Measurements from ENCODE around the gene PTPN1. TPM values are rescaled to one million over a fixed set of nuclear protein-coding genes. Genes with fewer than 3 reads are reported as not detected.

The PTPN1 gene
- total RNA-seq, 1 donor from 2014 or later: 38.1 TPM

DNA sequence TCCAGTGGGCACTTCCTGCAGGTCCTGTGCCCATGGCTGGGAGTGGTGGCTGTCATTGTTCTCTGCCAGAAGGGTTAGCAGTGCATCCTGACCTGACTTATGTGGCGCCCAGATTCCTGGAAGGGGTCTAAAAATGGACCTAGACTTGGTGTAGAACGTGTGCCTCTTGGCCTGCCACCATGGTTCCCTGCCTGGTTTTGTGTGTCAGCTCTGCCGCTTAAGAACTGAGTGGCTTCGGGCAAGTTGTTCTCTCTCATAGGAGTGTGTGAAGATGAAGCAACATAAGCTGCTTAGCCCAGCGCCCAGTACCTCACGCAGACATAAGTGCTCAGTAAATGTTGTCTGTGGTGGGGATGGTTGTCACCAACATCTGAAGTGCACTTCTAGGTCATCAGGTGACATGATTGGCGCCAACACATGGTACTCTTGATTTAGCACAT lies 52.1 kb downstream of the PTPN1 start:
- H3K9me3 Mint-ChIP-seq: peaks cover 4% of the 10 kb centered on the region
- Histone ChIP-seq H3K4me2 (no peak overlapping the region), H3F3A (ENCODE audit: low read depth) (no peaks in the 10 kb centered on the region), H3K9ac (no peak overlapping the region), H3K79me2 (ENCODE audit: low read depth) (peaks cover 16% of the 10 kb centered on the region), H3K36me3 (no peaks in the 10 kb centered on the region), H3K27ac (no peak overlapping the region), H3K4me1 (no peaks in the 10 kb centered on the region), H3K9me3 (ENCODE audit: low read depth) (no peaks in the 10 kb centered on the region), H2AFZ (replicated peaks) (no peak overlapping the region), H4K20me1 (ENCODE audit: low read depth) (no peaks in the 10 kb centered on the region), H3K27me3 (no peaks in the 10 kb centered on the region), H3K4me3 (no peak overlapping the region)
- peak overlapping the region; percentile 6 for H3K27ac Mint-ChIP-seq
- H3K36me3 Mint-ChIP-seq: peaks cover 26% of the 10 kb centered on the region
- no peak for DNase-seq (ENCODE audit: low spot score)
- H3K4me3 Mint-ChIP-seq: no peak overlapping the region
- H3K27me3 Mint-ChIP-seq (ENCODE audit: insufficient read depth, low read depth): no peaks in the 10 kb centered on the region
- TF ChIP-seq, protein P1, sequence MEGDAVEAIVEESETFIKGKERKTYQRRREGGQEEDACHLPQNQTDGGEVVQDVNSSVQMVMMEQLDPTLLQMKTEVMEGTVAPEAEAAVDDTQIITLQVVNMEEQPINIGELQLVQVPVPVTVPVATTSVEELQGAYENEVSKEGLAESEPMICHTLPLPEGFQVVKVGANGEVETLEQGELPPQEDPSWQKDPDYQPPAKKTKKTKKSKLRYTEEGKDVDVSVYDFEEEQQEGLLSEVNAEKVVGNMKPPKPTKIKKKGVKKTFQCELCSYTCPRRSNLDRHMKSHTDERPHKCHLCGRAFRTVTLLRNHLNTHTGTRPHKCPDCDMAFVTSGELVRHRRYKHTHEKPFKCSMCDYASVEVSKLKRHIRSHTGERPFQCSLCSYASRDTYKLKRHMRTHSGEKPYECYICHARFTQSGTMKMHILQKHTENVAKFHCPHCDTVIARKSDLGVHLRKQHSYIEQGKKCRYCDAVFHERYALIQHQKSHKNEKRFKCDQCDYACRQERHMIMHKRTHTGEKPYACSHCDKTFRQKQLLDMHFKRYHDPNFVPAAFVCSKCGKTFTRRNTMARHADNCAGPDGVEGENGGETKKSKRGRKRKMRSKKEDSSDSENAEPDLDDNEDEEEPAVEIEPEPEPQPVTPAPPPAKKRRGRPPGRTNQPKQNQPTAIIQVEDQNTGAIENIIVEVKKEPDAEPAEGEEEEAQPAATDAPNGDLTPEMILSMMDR (IDR thresholded peaks at IDR 0.05): no peak
- TF ChIP-seq EZH2 (IDR thresholded peaks at IDR 0.05) (no peak), EZH2phosphoT487 (IDR thresholded peaks at IDR 0.05) (no peak)
- H3K4me1 Mint-ChIP-seq: peaks cover 27% of the 10 kb centered on the region

DNA sequence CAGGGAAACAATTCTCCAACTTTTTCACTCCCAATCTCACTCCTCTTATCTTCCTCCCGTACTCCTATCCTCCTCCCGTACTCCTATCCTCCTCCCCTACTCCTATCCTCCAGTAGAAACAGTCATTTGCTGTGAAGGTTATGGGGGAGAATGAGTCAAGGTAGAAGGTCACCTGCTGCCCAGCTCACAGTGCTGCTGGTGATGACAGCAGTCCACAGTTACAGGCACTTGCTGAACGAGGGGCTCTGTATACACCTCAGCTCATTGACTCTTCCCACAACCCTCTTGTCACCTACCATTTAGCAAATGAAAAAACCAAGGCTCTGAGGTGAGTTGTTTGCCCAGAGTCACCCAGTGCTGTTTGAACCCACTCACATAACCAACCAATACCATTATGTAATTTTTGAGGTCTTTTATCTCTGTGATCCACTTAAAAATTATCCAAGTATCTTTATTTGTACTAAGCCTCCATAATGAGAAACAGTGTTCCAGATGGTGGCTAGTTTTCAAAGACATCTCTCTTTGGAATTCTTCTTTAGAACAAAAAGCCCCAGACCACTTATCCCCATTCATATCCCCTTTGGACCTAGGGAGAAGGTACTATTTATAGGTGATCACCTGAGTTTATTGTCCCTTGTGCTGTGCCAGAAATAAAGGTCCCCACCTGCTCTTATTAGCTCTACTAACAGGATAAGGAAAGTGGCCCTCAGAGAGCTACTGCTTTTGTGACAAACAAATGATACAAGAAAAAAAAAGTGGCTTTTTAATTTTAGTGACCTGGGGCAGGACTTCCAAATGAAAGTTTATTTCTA lies 53.2 kb downstream of the PTPN1 start:
- no peak overlapping the region for H3K27ac ChIP-seq
- H2AFZ ChIP-seq (replicated peaks): no peak overlapping the region
- no peaks in the 10 kb centered on the region for H3K4me1 ChIP-seq
- H3K36me3 ChIP-seq: no peaks in the 10 kb centered on the region
- Mint-ChIP-seq H3K4me1 (peaks cover 27% of the 10 kb centered on the region), H3K36me3 (peaks cover 27% of the 10 kb centered on the region), H3K4me3 (no peak overlapping the region), H3K9me3 (peaks cover 4% of the 10 kb centered on the region), H3K27me3 (ENCODE audit: insufficient read depth, low read depth) (no peaks in the 10 kb centered on the region), H3K27ac (no peak overlapping the region)
- H3K27me3 ChIP-seq: no peaks in the 10 kb centered on the region
- DNase-seq (ENCODE audit: low spot score): no peak
- H3K9ac ChIP-seq: no peak overlapping the region
- no peaks in the 10 kb centered on the region for H3K9me3 ChIP-seq (ENCODE audit: low read depth)
- H3F3A ChIP-seq (ENCODE audit: low read depth): no peaks in the 10 kb centered on the region
- no peaks in the 10 kb centered on the region for H4K20me1 ChIP-seq (ENCODE audit: low read depth)
- TF ChIP-seq EZH2phosphoT487 (IDR thresholded peaks at IDR 0.05): no peak
- TF ChIP-seq, protein P1 (IDR thresholded peaks at IDR 0.05): no peak
- TF ChIP-seq EZH2 (IDR thresholded peaks at IDR 0.05): no peak
- no peak overlapping the region for H3K4me2 ChIP-seq
- peaks cover 9% of the 10 kb centered on the region for H3K79me2 ChIP-seq (ENCODE audit: low read depth)
- H3K4me3 ChIP-seq: no peak overlapping the region

DNA sequence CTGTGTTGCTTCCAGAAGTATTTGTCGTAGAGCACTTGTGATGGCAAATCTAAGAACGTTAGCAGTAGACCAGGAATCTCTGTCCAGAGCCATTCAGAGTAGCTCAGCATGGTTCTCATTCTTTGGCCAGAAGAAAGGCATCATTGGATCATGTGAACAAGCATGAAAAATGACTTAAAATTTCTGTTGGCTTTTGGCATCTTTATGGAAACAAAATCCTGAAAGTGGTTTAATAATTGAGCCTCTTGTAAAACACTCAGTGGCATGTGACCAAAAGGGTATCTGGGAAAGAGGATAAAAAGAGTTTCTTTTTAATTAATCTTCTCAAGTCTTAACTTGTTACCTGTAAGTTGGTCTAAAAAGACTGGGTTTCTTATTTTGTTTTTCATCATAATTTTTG lies 55.2 kb downstream of the PTPN1 start:
- no peak overlapping the region for H3K4me3 Mint-ChIP-seq
- Histone ChIP-seq H4K20me1 (ENCODE audit: low read depth) (no peaks in the 10 kb centered on the region), H3K9me3 (ENCODE audit: low read depth) (no peaks in the 10 kb centered on the region), H3K4me2 (no peak overlapping the region), H3K27me3 (no peaks in the 10 kb centered on the region), H3K9ac (no peak overlapping the region), H3F3A (ENCODE audit: low read depth) (no peaks in the 10 kb centered on the region), H3K4me3 (no peak overlapping the region), H3K4me1 (no peaks in the 10 kb centered on the region), H3K79me2 (ENCODE audit: low read depth) (no peaks in the 10 kb centered on the region), H2AFZ (replicated peaks) (no peak overlapping the region), H3K27ac (no peak overlapping the region), H3K36me3 (no peaks in the 10 kb centered on the region)
- H3K4me1 Mint-ChIP-seq: peaks cover 24% of the 10 kb centered on the region
- DNase-seq (ENCODE audit: low spot score): no peak
- H3K36me3 Mint-ChIP-seq: peaks cover 30% of the 10 kb centered on the region
- H3K9me3 Mint-ChIP-seq: no peaks in the 10 kb centered on the region
- TF ChIP-seq, protein P1 (IDR thresholded peaks at IDR 0.05): no peak
- no peak for TF ChIP-seq EZH2 (IDR thresholded peaks at IDR 0.05)
- no peak for TF ChIP-seq EZH2phosphoT487 (IDR thresholded peaks at IDR 0.05)
- no peak overlapping the region for H3K27ac Mint-ChIP-seq
- no peaks in the 10 kb centered on the region for H3K27me3 Mint-ChIP-seq (ENCODE audit: insufficient read depth, low read depth)

Measured in neural progenitor cell (in vitro differentiated cells).